NB4 (cell line): ENCODE results near the gene MNS1.
"Not testable (repeated sequence)": the region's sequence is repeated elsewhere in the genome, so short reads cannot be mapped to it uniquely, and the experiment has no call there.

Experiments used
- DNase-seq: peaks from one replicate; pipeline ENCODE4 v3.0.0; 2010; ENCODE audit warnings: low read depth
- H3K4me3 ChIP-seq: one replicate; pipeline ENCODE4 v1.5.1; 2011; ENCODE audit warnings: mild to moderate bottlenecking, low read depth, low read length, moderate library complexity
- CTCF ChIP-seq: IDR thresholded peaks from one replicate; pipeline ENCODE4 v1.5.1; 2012; ENCODE audit warnings: low read depth, low read length
- MAX ChIP-seq: IDR thresholded peaks from 2 replicates; pipeline ENCODE4 v1.6.1; 2011; ENCODE audit warnings: low read depth, low read length
- MYC ChIP-seq: IDR thresholded peaks from 2 replicates; pipeline ENCODE4 v1.6.1; 2011; ENCODE audit warnings: low read depth, low read length
- POLR2A ChIP-seq: IDR thresholded peaks from 2 replicates; pipeline ENCODE4 v1.6.1; 2011; ENCODE audit warnings: mild to moderate bottlenecking; ENCODE audit not compliant: insufficient read length; ENCODE audit errors: extremely low read depth

MNS1 gene

GRCh38 chr15:56442354-56442753 is 22.6 kb downstream of the MNS1 start:
- TF ChIP-seq CTCF = no peak
- TF ChIP-seq POLR2A = no peak
- H3K4me3 ChIP-seq = no peak overlapping the region
- DNase-seq = no peak

DNA sequence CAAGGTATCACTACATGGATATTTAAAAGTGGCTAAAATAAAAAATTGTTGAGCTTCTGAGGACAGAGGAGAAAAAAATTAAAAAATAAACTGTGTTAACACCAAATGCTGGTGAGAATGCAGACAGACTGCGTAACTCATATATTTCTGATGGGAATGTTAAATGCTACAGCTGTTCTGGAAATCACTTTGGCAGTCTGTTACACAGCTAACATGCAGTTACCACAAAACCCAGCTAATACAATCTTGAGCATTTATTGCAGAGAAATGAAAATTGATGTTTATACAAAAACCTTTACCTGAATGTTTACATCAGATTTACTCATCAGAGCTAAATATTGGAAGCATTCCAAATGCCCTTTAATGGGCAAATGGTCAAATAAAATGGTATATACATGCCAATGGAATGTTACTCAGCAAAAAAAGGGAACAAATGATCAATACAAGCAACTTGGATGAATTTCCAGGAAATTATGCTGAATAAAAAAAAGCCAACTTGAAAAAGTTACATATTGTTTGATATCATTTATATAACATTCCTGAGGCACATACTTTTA is 24.6 kb downstream of the MNS1 start:
- TF ChIP-seq MYC = no peak
- no peak for TF ChIP-seq POLR2A
- no peak for TF ChIP-seq MAX
- TF ChIP-seq CTCF = no peak
- no peak for DNase-seq
- H3K4me3 ChIP-seq = no peak overlapping the region

- DNase-seq = no peak
- TF ChIP-seq POLR2A (no peak), MYC (no peak), CTCF (no peak), MAX (no peak)
- no peak overlapping the region for H3K4me3 ChIP-seq
Observed at GRCh38 chr15:56432304-56432703, 32.6 kb downstream of the MNS1 start.

- H3K4me3 ChIP-seq = no peak overlapping the region
- TF ChIP-seq MAX (no peak), CTCF (peak; percentile 2)
- peak; percentile 40 for DNase-seq
Observed at GRCh38 chr15:56428821-56429458, 36.0 kb downstream of the MNS1 start.

- no peak for TF ChIP-seq CTCF
- TF ChIP-seq MYC = no peak
- TF ChIP-seq POLR2A = no peak
- TF ChIP-seq MAX = no peak
- no peak for DNase-seq
- no peak overlapping the region for H3K4me3 ChIP-seq
Observed at GRCh38 chr15:56425976-56426375, 39.0 kb downstream of the MNS1 start.

- TF ChIP-seq CTCF (no peak), MYC (no peak), POLR2A (no peak), MAX (no peak)
- H3K4me3 ChIP-seq = no peak overlapping the region
- no peak for DNase-seq
Observed at GRCh38 chr15:56425276-56425675, 39.7 kb downstream of the MNS1 start.

DNA sequence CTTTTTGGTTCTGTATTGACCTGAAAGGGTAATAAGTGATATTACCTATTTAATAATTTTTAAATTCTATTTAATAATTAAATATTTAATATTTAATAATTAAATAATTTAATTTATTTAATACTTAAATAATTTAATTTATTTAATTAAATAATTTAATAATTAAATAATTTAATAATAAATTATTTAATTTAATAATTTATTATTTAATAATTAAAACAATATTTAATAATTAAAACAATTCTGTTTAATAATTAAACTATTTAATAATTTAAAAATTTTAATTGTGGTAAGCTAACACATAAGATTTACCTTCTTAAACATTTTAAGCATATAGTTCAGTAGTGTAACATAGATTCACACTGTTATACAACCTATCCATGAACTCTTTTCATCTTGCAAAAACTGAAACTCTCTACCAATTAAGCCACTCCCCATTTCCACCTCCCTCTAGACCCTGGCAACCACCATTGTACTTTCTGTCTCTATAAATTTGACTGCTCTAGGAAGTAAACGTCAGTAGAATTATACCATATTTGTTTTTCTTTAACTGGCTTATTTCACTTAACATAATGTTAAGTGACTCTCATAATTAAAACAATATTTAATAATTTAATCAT is 51.7 kb downstream of the MNS1 start:
- not testable (repeated sequence) for DNase-seq, H3K4me3 ChIP-seq
